ENCODE measurements around the gene SPOPL.
"Not testable (repeated sequence)": the region's sequence is repeated elsewhere in the genome, so short reads cannot be mapped to it uniquely, and the experiment has no call there.

SPOPL gene

GRCh38 chr2:138531913-138532312 lies 30.3 kb downstream of the SPOPL start:
- H3K4me3 ChIP-seq (ENCODE audit: low read depth, low read length) = no peak overlapping the region
- TF ChIP-seq CTCF (IDR thresholded peaks at IDR 0.05; ENCODE audit: borderline replicate concordance, insufficient read depth, low read depth, low read length) = no peak

DNA sequence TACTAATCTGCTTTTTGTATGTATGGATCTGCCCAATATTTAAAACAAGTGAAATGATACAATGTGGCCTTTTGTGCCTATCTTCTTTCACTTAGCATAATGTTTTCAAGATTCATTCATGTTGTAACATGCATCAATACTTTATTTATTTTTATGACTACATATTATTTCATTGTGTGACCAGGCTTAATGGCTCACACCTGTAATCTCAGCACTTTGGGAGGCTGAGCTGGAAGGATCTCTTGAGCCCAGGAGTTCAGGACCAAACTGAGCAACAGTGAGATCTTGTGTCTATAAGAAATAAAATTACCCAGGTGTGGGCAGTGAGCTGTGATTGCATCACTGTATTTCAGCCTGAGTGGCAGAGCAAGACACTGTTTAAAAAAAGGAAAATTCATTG lies 33.2 kb downstream of the SPOPL start:
- no peak overlapping the region for H3K4me3 ChIP-seq (ENCODE audit: low read depth, low read length)
- no peak for TF ChIP-seq CTCF (IDR thresholded peaks at IDR 0.05; ENCODE audit: borderline replicate concordance, insufficient read depth, low read depth, low read length)

DNA sequence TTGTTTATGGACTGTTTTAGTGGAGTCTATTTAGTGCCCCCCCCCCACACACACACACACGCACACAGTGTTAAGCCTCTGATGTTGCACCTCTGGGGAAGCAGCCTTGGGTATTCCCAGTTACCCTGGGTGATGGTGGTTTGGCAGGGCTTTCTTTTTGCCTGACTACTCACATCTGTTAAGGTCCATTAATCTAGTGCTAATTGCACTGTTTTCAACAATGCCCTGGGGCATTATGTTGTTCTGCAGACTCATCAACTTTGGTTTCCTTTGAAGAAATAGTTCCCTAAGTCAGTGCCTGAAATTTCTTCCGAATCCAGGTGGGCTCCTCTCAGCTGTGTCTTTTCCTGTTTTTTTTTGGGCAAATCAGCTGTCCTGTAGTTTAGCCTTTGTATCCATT lies 34.7 kb downstream of the SPOPL start:
- no peak for TF ChIP-seq CTCF (IDR thresholded peaks at IDR 0.05; ENCODE audit: borderline replicate concordance, insufficient read depth, low read depth, low read length)
- no peak overlapping the region for H3K4me3 ChIP-seq (ENCODE audit: low read depth, low read length)

GRCh38 chr2:138536740-138537139 lies 35.2 kb downstream of the SPOPL start:
- no peak overlapping the region for H3K4me3 ChIP-seq (ENCODE audit: low read depth, low read length)
- no peak for TF ChIP-seq CTCF (IDR thresholded peaks at IDR 0.05; ENCODE audit: borderline replicate concordance, insufficient read depth, low read depth, low read length)

GRCh38 chr2:138537170-138537915 lies 35.8 kb downstream of the SPOPL start:
- no peak for TF ChIP-seq CTCF (IDR thresholded peaks at IDR 0.05; ENCODE audit: borderline replicate concordance, insufficient read depth, low read depth, low read length)
- no peak overlapping the region for H3K4me3 ChIP-seq (ENCODE audit: low read depth, low read length)

- H3K4me3 ChIP-seq (ENCODE audit: low read depth, low read length) = not testable (repeated sequence)
Observed at GRCh38 chr2:138544206-138544605, 42.6 kb downstream of the SPOPL start.

DNA sequence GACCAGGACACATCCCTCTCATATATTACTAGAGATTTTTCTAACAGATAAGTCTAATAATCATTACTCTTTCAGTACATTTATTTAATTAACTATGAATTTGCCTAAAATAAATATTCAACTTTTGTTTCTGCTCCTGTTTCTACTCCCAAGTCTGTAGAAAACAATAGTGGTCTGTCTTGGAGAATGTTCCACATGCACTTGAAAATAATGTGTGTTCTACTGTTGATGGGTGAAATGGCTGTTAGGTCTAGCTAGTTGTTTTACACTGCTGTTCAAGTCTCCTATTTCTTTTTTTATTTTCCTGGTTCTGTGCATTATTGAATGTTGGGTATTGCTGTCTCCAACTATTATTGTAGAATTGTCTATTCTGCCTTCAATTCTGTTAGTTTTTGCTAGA lies 47.2 kb downstream of the SPOPL start:
- no peak for TF ChIP-seq CTCF (IDR thresholded peaks at IDR 0.05; ENCODE audit: borderline replicate concordance, insufficient read depth, low read depth, low read length)
- no peak overlapping the region for H3K4me3 ChIP-seq (ENCODE audit: low read depth, low read length)
